Stimulated activated CD8-positive, alpha-beta memory T cell treated with anti-CD3 and anti-CD28 coated beads, Interleukin-15, amount 100 ng/mL, for 4 hours (primary cell): ENCODE data around the gene MOSMO.
"Not testable (repeated sequence)": the region's sequence is repeated elsewhere in the genome, so short reads cannot be mapped to it uniquely, and the experiment has no call there.

Experiments used
- DNase-seq, 2 donors: peaks; one replicate each; pipeline ENCODE4 v3.0.0-alpha.2; 2020; ENCODE audit warnings: low read depth in 2 of 2

The MOSMO gene

DNA sequence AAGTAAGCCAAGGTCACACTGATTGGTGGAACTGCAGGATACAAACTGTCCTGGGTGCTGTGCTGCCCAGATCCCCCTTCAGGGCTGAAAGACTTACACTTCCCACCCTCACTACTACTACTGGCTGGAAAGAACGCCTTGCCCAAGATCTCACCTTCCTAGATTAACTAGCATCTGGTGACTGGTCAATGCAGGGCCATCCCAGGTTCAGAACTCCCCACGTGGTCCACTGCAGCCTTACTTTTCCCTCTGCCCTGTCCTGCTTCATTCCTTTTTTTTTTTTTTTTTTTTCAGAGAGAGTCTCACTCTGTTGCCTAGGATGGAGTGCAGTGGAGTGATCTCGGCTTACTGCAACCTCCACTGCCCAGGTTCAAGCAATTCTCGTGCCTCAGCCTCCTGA lies 4.7 kb upstream of the MOSMO start:
- no peak for DNase-seq

DNA sequence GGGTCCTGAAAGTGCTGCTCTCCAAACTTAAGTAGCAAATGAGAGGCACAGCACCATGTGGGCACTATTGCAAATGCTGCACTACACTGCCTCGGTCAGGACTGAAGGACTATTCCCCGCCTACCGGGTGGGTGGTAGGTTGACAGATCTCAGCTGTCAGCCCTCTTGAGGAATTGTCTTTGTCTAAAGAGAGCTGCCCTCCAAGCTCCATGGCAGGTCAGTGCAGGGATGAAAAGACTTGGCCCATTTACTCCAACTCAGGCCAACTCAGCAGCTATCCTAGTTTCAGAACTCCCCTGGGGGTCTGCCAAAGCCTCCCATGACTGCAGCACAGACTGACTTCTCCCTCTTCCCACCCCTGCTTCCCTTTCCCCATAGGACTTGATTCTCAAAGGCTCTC lies 3.6 kb upstream of the MOSMO start:
- no peak for DNase-seq

GRCh38 chr16:22005746-22006145 lies 2.2 kb upstream of the MOSMO start:
- DNase-seq: no peak

DNA sequence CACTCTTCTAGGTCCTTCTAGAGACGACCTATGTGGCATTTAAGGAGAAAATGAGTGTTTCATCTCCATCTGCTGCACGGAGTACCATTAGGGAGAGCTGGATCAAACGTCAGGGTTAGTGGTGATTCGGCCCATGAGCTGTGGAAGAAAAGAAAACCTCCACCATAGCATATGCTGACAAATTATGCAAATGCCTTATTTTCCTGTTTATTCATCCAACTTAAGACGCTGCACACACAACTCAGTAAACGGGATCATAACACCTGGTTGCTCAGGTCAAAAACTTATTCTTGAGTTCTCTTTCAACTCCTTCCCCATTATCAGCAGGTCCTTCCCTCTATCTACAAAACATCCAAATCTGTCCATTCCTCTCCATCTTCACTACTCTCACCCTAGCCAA lies 1.3 kb upstream of the MOSMO start:
- no peak for DNase-seq

- no peak for DNase-seq
These were observed 777 bp upstream of the MOSMO start for GRCh38 chr16:22007159-22007508.

GRCh38 chr16:22008215-22009059 lies 526 bp downstream of the MOSMO start:
- DNase-seq: peak in 1 of 2 donors; percentile 7

GRCh38 chr16:22010902-22011301 lies 3.0 kb downstream of the MOSMO start:
- DNase-seq: no peak

- DNase-seq: no peak
These were observed 4.3 kb downstream of the MOSMO start for GRCh38 chr16:22012241-22012640.

- DNase-seq: no peak
These were observed 5.6 kb downstream of the MOSMO start for GRCh38 chr16:22013486-22013885.

DNA sequence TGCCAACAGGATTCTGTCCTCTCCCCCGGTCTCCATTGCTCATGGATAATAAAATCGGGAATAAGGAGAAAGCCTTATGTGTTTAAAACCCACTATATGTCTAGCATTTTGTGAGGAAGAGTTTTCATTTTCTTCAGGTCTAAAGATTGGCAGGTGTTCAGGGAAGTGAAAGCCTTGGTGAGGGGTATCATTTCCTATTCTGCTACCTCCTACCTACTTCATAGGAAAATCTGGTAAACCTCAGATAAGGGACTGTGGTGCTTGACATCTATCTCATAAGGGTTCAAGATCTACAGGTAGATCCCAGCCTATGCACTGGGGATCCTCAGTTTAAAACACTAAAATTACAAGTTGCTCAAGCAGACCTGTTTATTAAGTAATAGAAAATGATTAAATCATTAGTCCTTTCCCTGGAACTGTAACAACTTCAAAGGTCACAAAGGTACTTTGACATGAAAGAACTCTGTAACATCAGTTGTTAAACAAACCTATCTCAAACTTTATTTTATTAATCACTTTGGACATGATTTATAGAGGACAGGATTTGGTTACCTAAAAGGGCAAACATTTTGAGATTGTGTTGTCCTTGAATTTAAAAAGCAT lies 6.5 kb downstream of the MOSMO start:
- no peak for DNase-seq

GRCh38 chr16:22016927-22017326 lies 9.0 kb downstream of the MOSMO start:
- no peak for DNase-seq

DNA sequence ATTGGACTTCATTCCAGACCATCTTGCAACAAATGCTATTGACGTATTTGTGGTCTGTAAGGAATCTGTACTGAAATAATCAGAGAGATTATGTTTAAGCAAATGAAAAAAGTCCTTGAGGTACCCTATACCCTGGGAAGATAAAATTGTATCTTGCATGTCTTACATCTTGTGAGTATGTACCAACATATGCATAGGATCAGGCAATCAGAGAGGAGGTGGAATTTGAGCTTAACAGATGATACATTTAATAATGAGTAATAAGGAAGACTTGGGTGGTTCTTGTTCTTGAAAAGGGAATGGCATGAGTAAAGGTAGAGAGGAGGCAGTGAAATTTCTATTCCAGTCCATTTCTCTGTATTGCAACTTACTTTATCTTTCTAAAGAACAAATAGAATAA lies 10.6 kb downstream of the MOSMO start:
- no peak for DNase-seq

DNA sequence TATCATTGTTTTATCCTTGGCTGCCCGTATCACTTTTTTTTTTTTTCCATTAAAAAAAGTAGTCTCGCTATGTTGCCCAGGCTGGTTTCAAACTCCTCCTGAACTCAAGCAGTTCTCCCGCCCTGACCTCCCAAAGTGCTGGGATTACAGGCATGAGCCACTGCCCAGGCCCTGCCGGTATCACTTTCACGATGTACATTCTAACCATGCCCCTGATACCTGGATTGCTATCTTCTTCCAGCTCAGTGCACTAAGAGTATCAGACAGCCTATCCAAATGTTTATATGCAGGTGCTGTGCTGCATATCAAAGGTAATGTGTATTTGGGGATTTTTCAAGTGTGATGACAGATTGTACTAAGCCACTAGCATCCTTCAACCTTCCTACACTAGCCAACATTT lies 14.2 kb downstream of the MOSMO start:
- DNase-seq: no peak

DNA sequence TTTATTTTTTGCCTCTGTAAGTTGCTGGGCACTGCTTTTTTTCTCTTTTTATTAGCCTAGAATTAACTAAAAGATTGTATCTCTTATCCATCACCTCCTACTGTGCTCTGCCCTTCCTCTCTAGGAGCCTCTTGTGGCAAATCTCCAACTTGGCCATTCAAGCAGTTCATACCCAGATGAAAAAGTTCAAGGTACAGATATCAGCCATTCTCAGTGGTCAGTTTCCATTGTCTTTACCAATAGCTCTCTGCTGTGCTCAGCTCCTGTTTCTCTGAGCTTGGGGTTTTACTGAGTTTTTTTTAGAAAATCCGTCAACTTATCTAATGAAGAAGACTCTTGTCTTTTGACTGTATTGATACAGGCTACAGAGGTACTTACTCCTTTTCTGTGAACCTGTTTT lies 15.6 kb downstream of the MOSMO start:
- DNase-seq: no peak

- not testable (repeated sequence) for DNase-seq
These were observed 16.9 kb downstream of the MOSMO start for GRCh38 chr16:22024785-22025184.

- DNase-seq: no peak
These were observed 19.7 kb downstream of the MOSMO start for GRCh38 chr16:22027633-22028032.

DNA sequence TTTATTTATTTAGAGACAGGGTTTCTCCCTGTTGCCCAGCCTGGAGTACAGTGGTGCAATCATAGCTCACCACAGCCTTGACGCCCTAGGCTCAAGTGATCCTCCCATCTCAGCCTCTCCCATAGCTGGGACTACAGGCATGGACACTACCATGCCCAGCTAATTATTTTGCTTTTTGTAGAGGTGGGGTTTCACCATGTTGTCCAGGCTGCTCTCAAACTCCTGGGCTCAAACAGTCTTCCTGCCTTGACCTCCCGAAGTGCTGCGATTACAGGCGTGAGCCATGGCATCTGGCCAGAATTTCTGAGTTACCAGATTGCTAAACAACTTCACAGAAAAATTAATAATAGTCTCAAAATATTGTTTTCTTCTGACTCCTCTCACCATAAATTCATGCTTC lies 21.7 kb downstream of the MOSMO start:
- DNase-seq: no peak

DNA sequence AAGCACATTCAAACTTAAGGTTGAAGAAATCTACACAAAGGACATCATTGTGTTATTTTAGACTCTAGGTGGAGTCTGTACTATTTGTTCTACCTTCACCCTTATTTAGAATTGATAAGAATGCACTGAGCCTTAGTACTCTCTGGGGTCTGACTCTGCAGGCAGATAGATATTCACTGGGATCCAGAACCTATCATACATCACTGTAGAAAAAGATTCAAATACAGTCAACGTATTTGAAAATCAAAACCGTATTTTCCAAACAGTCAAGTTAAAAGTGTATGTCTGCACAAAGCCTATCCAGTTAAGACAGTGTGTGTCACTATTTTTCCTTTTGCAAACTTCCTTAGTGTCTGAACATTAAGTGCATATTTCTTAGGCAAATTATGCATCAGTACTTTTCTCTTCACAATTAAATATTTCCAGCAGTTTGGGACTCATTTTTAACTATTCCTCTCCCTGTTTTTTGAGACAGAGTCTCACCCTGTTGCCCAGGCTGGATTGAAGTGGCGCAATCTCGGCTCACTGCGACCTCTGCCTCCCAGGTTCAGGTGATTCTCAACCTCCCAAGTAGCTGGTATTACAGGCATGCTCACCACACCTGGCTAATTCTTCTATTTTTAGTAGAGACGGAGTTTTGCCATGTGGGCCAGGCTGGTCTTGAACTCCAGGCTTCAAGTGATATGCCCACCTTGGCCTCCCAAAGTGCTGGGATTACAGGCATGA lies 22.3 kb downstream of the MOSMO start:
- DNase-seq: no peak

- DNase-seq: no peak
These were observed 23.7 kb downstream of the MOSMO start for GRCh38 chr16:22031483-22032083.

GRCh38 chr16:22034503-22034902 lies 26.6 kb downstream of the MOSMO start:
- no peak for DNase-seq

GRCh38 chr16:22035153-22035552 lies 27.2 kb downstream of the MOSMO start:
- no peak for DNase-seq

- not testable (repeated sequence) for DNase-seq
These were observed 36.0 kb downstream of the MOSMO start for GRCh38 chr16:22043882-22044281.

DNA sequence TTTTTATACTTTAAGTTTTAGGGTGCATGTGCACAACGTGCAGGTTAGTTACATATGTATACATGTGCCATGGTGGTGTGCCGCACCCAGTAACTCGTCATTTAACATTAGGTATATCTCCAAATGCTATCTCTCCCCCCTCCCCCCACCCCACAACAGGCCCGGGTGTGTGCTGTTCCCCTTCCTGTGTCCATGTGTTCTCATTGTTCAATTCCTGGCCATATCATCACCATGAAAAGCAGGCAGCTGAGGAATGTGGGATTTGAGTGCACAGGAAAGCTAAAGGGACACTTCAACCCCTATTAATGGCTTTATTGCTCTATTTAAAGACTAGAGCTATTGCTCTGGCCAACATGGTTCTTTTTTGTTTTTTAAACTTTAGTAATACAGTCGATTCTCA lies 38.0 kb downstream of the MOSMO start:
- not testable (repeated sequence) for DNase-seq
